Measurements from ENCODE around the gene PTGR3. TPM values are rescaled to one million over a fixed set of nuclear protein-coding genes. Genes with fewer than 3 reads are reported as not detected.

Gene PTGR3
- total RNA-seq, 2 experiments from 2014 or later: 14.4 to 23.3 TPM

- H3K9me3 Mint-ChIP-seq (ENCODE audit: low read depth): no peaks in the 10 kb centered on the region
- peak overlapping the region; percentile 17 for H3K4me3 Mint-ChIP-seq
- ChIA-PET CTCF (interaction anchor here (1.1 kb wide), 1 partner anchor 12 kb away, joined by 4 read pairs; no protein-coding TSS in a partner anchor), POLR2A (no interaction called here)
- ATAC-seq: no peak
- intact Hi-C loops (cut with DNase I, micrococcal nuclease): loop anchor here (5.0 to 10.0 kb wide), 6 partner anchors 416 to 1281 kb away; partner anchors contain the start of genes CNDP2 (in 1 of the 2), CYB5A (in 1 of the 2) and ZNF516 (in 1 of the 2)
- no peak for DNase-seq
- no peaks in the 10 kb centered on the region for H3K27me3 Mint-ChIP-seq
- peaks cover 11% of the 10 kb centered on the region for H3K36me3 Mint-ChIP-seq (ENCODE audit: low read depth)
- peak overlapping the region; percentile 51 for H3K27ac Mint-ChIP-seq
- peaks cover 54% of the 10 kb centered on the region for H3K4me1 Mint-ChIP-seq
These were observed 4.8 kb upstream of the PTGR3 start for GRCh38 chr18:75213611-75214331.

- ATAC-seq (no peak), DNase-seq (no peak)
- no peaks in the 10 kb centered on the region for H3K27me3 Mint-ChIP-seq
- no peaks in the 10 kb centered on the region for H3K9me3 Mint-ChIP-seq (ENCODE audit: low read depth)
- intact Hi-C loops (cut with DNase I, micrococcal nuclease): loop anchor here (1.0 to 10.0 kb wide), 7 partner anchors 8 to 1282 kb away; partner anchors contain the start of genes CNDP2 (in 1 of the 2), CYB5A (in 1 of the 2) and ZNF516 (in 1 of the 2)
- peaks cover 13% of the 10 kb centered on the region for H3K36me3 Mint-ChIP-seq (ENCODE audit: low read depth)
- peak overlapping the region; percentile 48 for H3K27ac Mint-ChIP-seq
- CTCF ChIA-PET: interaction anchor here (0.7 to 1.0 kb wide), 2 partner anchors 19 to 35 kb away, joined by 3 read pairs; no protein-coding TSS in a partner anchor
- H3K4me1 Mint-ChIP-seq: peaks cover 53% of the 10 kb centered on the region
- POLR2A ChIA-PET: interaction anchor here (0.6 kb wide), 2 partner anchors 35 to 86 kb away, joined by 3 to 6 read pairs; no protein-coding TSS in a partner anchor
- peak overlapping the region; percentile 66 for H3K4me3 Mint-ChIP-seq
These were observed 3.8 kb upstream of the PTGR3 start for GRCh38 chr18:75212751-75213090.

GRCh38 chr18:75211953-75212750 lies 3.2 kb upstream of the PTGR3 start:
- CTCF ChIA-PET: interaction anchor here (0.7 to 1.0 kb wide), 2 partner anchors 20 to 36 kb away, joined by 3 read pairs; no protein-coding TSS in a partner anchor
- H3K9me3 Mint-ChIP-seq (ENCODE audit: low read depth): no peaks in the 10 kb centered on the region
- DNase-seq (peak; percentile 59), ATAC-seq (no peak)
- POLR2A ChIA-PET: interaction anchor here (0.6 kb wide), 1 partner anchor 87 kb away, joined by 3 read pairs; no protein-coding TSS in a partner anchor
- H3K4me3 Mint-ChIP-seq: peak overlapping the region; percentile 66
- H3K36me3 Mint-ChIP-seq (ENCODE audit: low read depth): peaks cover 15% of the 10 kb centered on the region
- intact Hi-C loops (cut with DNase I, micrococcal nuclease): loop anchor here (1.0 to 10.0 kb wide), 10 partner anchors 8 to 1283 kb away; partner anchors contain the start of genes CNDP2 (in 1 of the 2), CYB5A (in 1 of the 2) and ZNF516 (in 1 of the 2)
- peaks cover 54% of the 10 kb centered on the region for H3K4me1 Mint-ChIP-seq
- no peaks in the 10 kb centered on the region for H3K27me3 Mint-ChIP-seq
- peak overlapping the region; percentile 67 for H3K27ac Mint-ChIP-seq

GRCh38 chr18:75211626-75211952 lies 2.6 kb upstream of the PTGR3 start:
- Mint-ChIP-seq H3K4me1 (peaks cover 55% of the 10 kb centered on the region), H3K27me3 (no peaks in the 10 kb centered on the region), H3K4me3 (peak overlapping the region; percentile 66), H3K27ac (no peak overlapping the region), H3K9me3 (ENCODE audit: low read depth) (no peaks in the 10 kb centered on the region), H3K36me3 (ENCODE audit: low read depth) (peaks cover 15% of the 10 kb centered on the region)
- ATAC-seq: no peak
- no peak for DNase-seq
- ChIA-PET CTCF (no interaction called here), POLR2A (no interaction called here)
- intact Hi-C loops (cut with DNase I, micrococcal nuclease): loop anchor here (2.0 to 10.0 kb wide), 9 partner anchors 141 to 1283 kb away; partner anchors contain the start of genes CNDP2 (in 1 of the 2), CYB5A (in 1 of the 2) and ZNF516 (in 1 of the 2)

- ChIA-PET POLR2A (interaction anchor here (0.6 to 2.2 kb wide), 7 partner anchors 35 to 613 kb away, joined by 3 to 16 read pairs (median 4); partner anchors contain the start of gene ZNF407), CTCF (interaction anchor here (0.8 to 1.2 kb wide), 3 partner anchors 35 to 1910 kb away, joined by 3 to 5 read pairs (median 4); no protein-coding TSS in a partner anchor)
- peaks cover 2% of the 10 kb centered on the region for H3K27me3 Mint-ChIP-seq
- ATAC-seq (no peak), DNase-seq (peak; percentile 43)
- H3K4me3 Mint-ChIP-seq: peak overlapping the region; percentile 100
- no peaks in the 10 kb centered on the region for H3K9me3 Mint-ChIP-seq (ENCODE audit: low read depth)
- H3K36me3 Mint-ChIP-seq (ENCODE audit: low read depth): peaks cover 17% of the 10 kb centered on the region
- intact Hi-C loops (cut with DNase I, micrococcal nuclease): loop anchor here (2.0 to 10.0 kb wide), 9 partner anchors 140 to 1284 kb away; partner anchors contain the start of genes CNDP2 (in 1 of the 2), CYB5A (in 1 of the 2) and ZNF516 (in 1 of the 2)
- peaks cover 55% of the 10 kb centered on the region for H3K4me1 Mint-ChIP-seq
- H3K27ac Mint-ChIP-seq: peak overlapping the region; percentile 97
These were observed 2.2 kb upstream of the PTGR3 start for GRCh38 chr18:75211002-75211621.

- Mint-ChIP-seq H3K4me1 (peaks cover 58% of the 10 kb centered on the region), H3K36me3 (ENCODE audit: low read depth) (peaks cover 18% of the 10 kb centered on the region), H3K27me3 (peaks cover 7% of the 10 kb centered on the region), H3K9me3 (ENCODE audit: low read depth) (no peaks in the 10 kb centered on the region), H3K27ac (peak within 1 kb of the TSS; percentile 97), H3K4me3 (peak within 1 kb of the TSS; percentile 100)
- ChIA-PET CTCF (interaction anchor here (0.6 to 1.2 kb wide), 4 partner anchors 10 to 1911 kb away, joined by 3 to 5 read pairs (median 4); no protein-coding TSS in a partner anchor), POLR2A (interaction anchor here (0.6 to 2.2 kb wide), 15 partner anchors 36 to 837 kb away, joined by 3 to 16 read pairs (median 3); partner anchors contain the start of gene ZNF407)
- ATAC-seq (peak; percentile 39), DNase-seq (peak; percentile 75)
- intact Hi-C loops (cut with DNase I, micrococcal nuclease): loop anchor here (1.0 to 10.0 kb wide), 13 partner anchors 37 to 1284 kb away; partner anchors contain the start of genes CNDP2 (in 1 of the 2), CYB5A (in 1 of the 2), TIMM21 (in 1 of the 2) and ZNF516 (in 1 of the 2)
These were observed 1.5 kb upstream of the PTGR3 start, which contains the start of gene TSHZ1 for GRCh38 chr18:75210274-75211001. Gene TSHZ1 (plus strand): TSS chr18:75210797. CDS start chr18:75211877, 1,080 bp downstream.

GRCh38 chr18:75209951-75210258 lies 966 bp upstream of the PTGR3 start:
- Mint-ChIP-seq H3K27me3 (peaks cover 11% of the 10 kb centered on the region), H3K4me3 (peak overlapping the region; percentile 100), H3K4me1 (peaks cover 58% of the 10 kb centered on the region), H3K9me3 (ENCODE audit: low read depth) (no peaks in the 10 kb centered on the region), H3K36me3 (ENCODE audit: low read depth) (peaks cover 16% of the 10 kb centered on the region), H3K27ac (peak overlapping the region; percentile 97)
- DNase-seq (no peak), ATAC-seq (no peak)
- intact Hi-C loops (cut with DNase I, micrococcal nuclease): loop anchor here (1.0 to 10.0 kb wide), 23 partner anchors 37 to 1852 kb away; partner anchors contain the start of genes CNDP2 (in 2 of the 2), ZNF407 (in 2 of the 2), CYB5A (in 1 of the 2) and TIMM21 (in 1 of the 2)
- ChIA-PET POLR2A (interaction anchor here (0.6 to 2.2 kb wide), 3 partner anchors 52 to 612 kb away, joined by 4 to 6 read pairs (median 5); partner anchors contain the start of gene ZNF407), CTCF (interaction anchor here (0.9 kb wide), 1 partner anchor 199 kb away, joined by 3 read pairs; no protein-coding TSS in a partner anchor)

GRCh38 chr18:75208836-75209128 lies 157 bp downstream of the PTGR3 start:
- peak; percentile 2 for ATAC-seq
- Mint-ChIP-seq H3K27ac (peak overlapping the region; percentile 97), H3K4me1 (peaks cover 48% of the 10 kb centered on the region), H3K4me3 (peak overlapping the region; percentile 100), H3K27me3 (peaks cover 11% of the 10 kb centered on the region), H3K36me3 (ENCODE audit: low read depth) (peaks cover 16% of the 10 kb centered on the region), H3K9me3 (ENCODE audit: low read depth) (no peaks in the 10 kb centered on the region)
- DNase-seq: peak; percentile 57
- ChIA-PET POLR2A (interaction anchor here (2.2 kb wide), 1 partner anchor 53 kb away, joined by 6 read pairs; no protein-coding TSS in a partner anchor), CTCF (no interaction called here)
- intact Hi-C loops (cut with DNase I, micrococcal nuclease): loop anchor here (1.0 to 10.0 kb wide), 10 partner anchors 214 to 1854 kb away; partner anchors contain the start of genes ZNF407 (in 2 of the 2) and CNDP2 (in 1 of the 2)

GRCh38 chr18:75208155-75208835 lies 644 bp downstream of the PTGR3 start:
- intact Hi-C loops (cut with DNase I, micrococcal nuclease): loop anchor here (2.0 to 10.0 kb wide), 8 partner anchors 213 to 1854 kb away; partner anchors contain the start of gene ZNF407 (in 1 of the 2)
- H3K9me3 Mint-ChIP-seq (ENCODE audit: low read depth): no peaks in the 10 kb centered on the region
- DNase-seq (peak; percentile 74), ATAC-seq (peak; percentile 9)
- peaks cover 11% of the 10 kb centered on the region for H3K27me3 Mint-ChIP-seq
- ChIA-PET POLR2A (no interaction called here), CTCF (interaction anchor here (0.5 to 0.7 kb wide), 3 partner anchors 46 to 716 kb away, joined by 3 read pairs; no protein-coding TSS in a partner anchor)
- H3K4me1 Mint-ChIP-seq: peaks cover 44% of the 10 kb centered on the region
- H3K27ac Mint-ChIP-seq: peak overlapping the region; percentile 97
- peaks cover 16% of the 10 kb centered on the region for H3K36me3 Mint-ChIP-seq (ENCODE audit: low read depth)
- H3K4me3 Mint-ChIP-seq: peak overlapping the region; percentile 100

All from activated CD4-positive, alpha-beta T cell treated with anti-CD3 and anti-CD28 coated beads for 36 hours (primary cell).